HepG2 (cell line): Measurements from ENCODE around the gene PIM3. TPM values are rescaled to one million over a fixed set of nuclear protein-coding genes. Genes with fewer than 3 reads are reported as not detected.
A peak's percentile ranks its signal among the peaks of the same experiment; 100 is the strongest.

ENCODE experiments used
- CREBL2 ChIP-seq: sonication (generic); formaldehyde crosslinking; IDR thresholded peaks from 2 replicates; pipeline ENCODE4 v1.8.1; 2023; ENCODE audit warnings: missing genetic modification reagents, mild to moderate bottlenecking, borderline replicate concordance
- DNMT1 ChIP-seq: sonication (generic); formaldehyde crosslinking; IDR thresholded peaks from 2 replicates; pipeline ENCODE4 v1.5.1; 2020; ENCODE audit warnings: mild to moderate bottlenecking, missing genetic modification reagents
- GABPA ChIP-seq, 2 experiments: IDR thresholded peaks; 2 replicates each; pipeline ENCODE4 v1.6.1; 2011 to 2016; ENCODE audit warnings: low read depth in 2 of 2, low read length in 1 of 2, missing biosample characterization in 1 of 2, missing genetic modification characterization in 1 of 2
- MTA3 ChIP-seq: sonication (generic); formaldehyde crosslinking; IDR thresholded peaks from 2 replicates; pipeline ENCODE4 v1.4.0; 2020; ENCODE audit warnings: missing genetic modification reagents
- MXI1 ChIP-seq: IDR thresholded peaks from 3 replicates; pipeline ENCODE4 v1.6.1; 2012; ENCODE audit warnings: low read depth, low read length, inconsistent platforms, borderline replicate concordance
- NFIB ChIP-seq: sonication (generic); formaldehyde crosslinking; IDR thresholded peaks from 2 replicates; pipeline ENCODE4 v1.9.0; 2021; ENCODE audit warnings: missing genetic modification reagents, mild to moderate bottlenecking, borderline replicate concordance
- PHF20 ChIP-seq: sonication (generic); formaldehyde crosslinking; IDR thresholded peaks from 2 replicates; pipeline ENCODE4 v1.5.0; 2020; ENCODE audit warnings: mild to moderate bottlenecking, missing genetic modification reagents
- RORA ChIP-seq: sonication (generic); formaldehyde crosslinking; IDR thresholded peaks from 2 replicates; pipeline ENCODE4 v1.5.0; 2020; ENCODE audit warnings: mild to moderate bottlenecking, missing genetic modification reagents, moderate library complexity
- SIX4 ChIP-seq: sonication (generic); formaldehyde crosslinking; IDR thresholded peaks from 2 replicates; pipeline ENCODE4 v1.4.0; 2020; ENCODE audit warnings: missing genetic modification reagents
- ZNF580 ChIP-seq: IDR thresholded peaks from 2 replicates; pipeline ENCODE4 v1.6.1; 2016; ENCODE audit warnings: low read depth, borderline replicate concordance
- ZNF773 ChIP-seq: sonication (generic); formaldehyde crosslinking; IDR thresholded peaks from 2 replicates; pipeline ENCODE4 v1.4.0; 2020; ENCODE audit warnings: missing genetic modification reagents, borderline replicate concordance
- ZSCAN20 ChIP-seq: sonication (generic); formaldehyde crosslinking; IDR thresholded peaks from 2 replicates; pipeline ENCODE4 v1.4.0; 2020; ENCODE audit warnings: missing genetic modification reagents, mild to moderate bottlenecking, borderline replicate concordance
- polyA plus RNA-seq, 8 experiments: library from polyadenylated mRNA; depleted of rRNA in 3 of 8; stranded (reverse) in 7 of 8; unstranded in 1 of 8; fragments of >200 nt; fragmentation: Illumina TruSeq in 4 of 8; extraction: Trizol in 4 of 8; gene quantifications; 2 replicates each; pipeline versions ENCODE4 v1.2.1 to v1.2.3, GENCODE V29; 2011 to 2016; ENCODE audit warnings: low read depth in 4 of 8, missing spikeins in 1 of 8, mixed read lengths in 1 of 8; ENCODE audit not compliant: insufficient read depth in 1 of 8
- total RNA-seq, 5 experiments: library from RNA; depleted of rRNA; stranded (reverse); fragments of >200 nt; fragmentation: Illumina TruSeq; extraction: Trizol; gene quantifications; 2 replicates each; pipeline ENCODE4 v1.2.3, GENCODE V29; 2016; ENCODE audit warnings: low read depth in 1 of 5
- TF ChIP-seq, protein P1 (sequence below), 2 experiments: sonication (generic) in 1 of 2; formaldehyde crosslinking in 1 of 2; IDR thresholded peaks; 2 replicates each; pipeline versions ENCODE4 v1.6.1 to v1.9.0; 2014 to 2022; ENCODE audit warnings: antibody characterized with exemption in 1 of 2, borderline replicate concordance in 1 of 2, inconsistent platforms in 1 of 2, low read depth in 1 of 2, missing genetic modification reagents in 1 of 2
- TF ChIP-seq, protein P2 (sequence below): sonication (generic); formaldehyde crosslinking; IDR thresholded peaks from 2 replicates; pipeline ENCODE4 v1.9.0; 2021; ENCODE audit warnings: missing genetic modification reagents, borderline replicate concordance

PIM3 gene
- total and polyA plus RNA-seq, 2 of the 13 experiments (the other 11 are each of a cell fraction or from before 2014, with no cell fraction given): 21.6 to 31.2 TPM

- TF ChIP-seq GABPA (IDR thresholded peaks at IDR 0.05; ENCODE audit: low read depth, low read length) (no peak), GABPA (CRISPR knock-in tag; IDR thresholded peaks at IDR 0.05; ENCODE audit: low read depth) (peak; percentile 61; the same call in 1 of the 2 replicates), ZSCAN20 (no peak), SIX4 (CRISPR knock-in tag) (no peak), MXI1 (peak; percentile 95; the same call in 2 of the 3 replicates), PHF20 (CRISPR knock-in tag) (no peak), ZNF580 (CRISPR knock-in tag) (0 out of 2 replicates have a peak, but pooled peaks have one; percentile 47), CREBL2 (CRISPR knock-in tag) (no peak), MTA3 (no peak), RORA (CRISPR knock-in tag) (no peak), NFIB (CRISPR knock-in tag) (no peak), DNMT1 (0 out of 2 replicates have a peak, but pooled peaks have one; percentile 60), ZNF773 (CRISPR knock-in tag) (peak; percentile 88; the same call in 1 of the 2 replicates)
- TF ChIP-seq, protein P1, sequence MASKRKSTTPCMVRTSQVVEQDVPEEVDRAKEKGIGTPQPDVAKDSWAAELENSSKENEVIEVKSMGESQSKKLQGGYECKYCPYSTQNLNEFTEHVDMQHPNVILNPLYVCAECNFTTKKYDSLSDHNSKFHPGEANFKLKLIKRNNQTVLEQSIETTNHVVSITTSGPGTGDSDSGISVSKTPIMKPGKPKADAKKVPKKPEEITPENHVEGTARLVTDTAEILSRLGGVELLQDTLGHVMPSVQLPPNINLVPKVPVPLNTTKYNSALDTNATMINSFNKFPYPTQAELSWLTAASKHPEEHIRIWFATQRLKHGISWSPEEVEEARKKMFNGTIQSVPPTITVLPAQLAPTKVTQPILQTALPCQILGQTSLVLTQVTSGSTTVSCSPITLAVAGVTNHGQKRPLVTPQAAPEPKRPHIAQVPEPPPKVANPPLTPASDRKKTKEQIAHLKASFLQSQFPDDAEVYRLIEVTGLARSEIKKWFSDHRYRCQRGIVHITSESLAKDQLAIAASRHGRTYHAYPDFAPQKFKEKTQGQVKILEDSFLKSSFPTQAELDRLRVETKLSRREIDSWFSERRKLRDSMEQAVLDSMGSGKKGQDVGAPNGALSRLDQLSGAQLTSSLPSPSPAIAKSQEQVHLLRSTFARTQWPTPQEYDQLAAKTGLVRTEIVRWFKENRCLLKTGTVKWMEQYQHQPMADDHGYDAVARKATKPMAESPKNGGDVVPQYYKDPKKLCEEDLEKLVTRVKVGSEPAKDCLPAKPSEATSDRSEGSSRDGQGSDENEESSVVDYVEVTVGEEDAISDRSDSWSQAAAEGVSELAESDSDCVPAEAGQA (IDR thresholded peaks at IDR 0.05; ENCODE audit: low read depth): no peak; the same call in 1 of the 2 replicates
- TF ChIP-seq, protein P1 (CRISPR knock-in tag; IDR thresholded peaks at IDR 0.05; ENCODE audit: borderline replicate concordance): 0 out of 2 replicates have a peak, but pooled peaks have one; percentile 57
- TF ChIP-seq, protein P2, sequence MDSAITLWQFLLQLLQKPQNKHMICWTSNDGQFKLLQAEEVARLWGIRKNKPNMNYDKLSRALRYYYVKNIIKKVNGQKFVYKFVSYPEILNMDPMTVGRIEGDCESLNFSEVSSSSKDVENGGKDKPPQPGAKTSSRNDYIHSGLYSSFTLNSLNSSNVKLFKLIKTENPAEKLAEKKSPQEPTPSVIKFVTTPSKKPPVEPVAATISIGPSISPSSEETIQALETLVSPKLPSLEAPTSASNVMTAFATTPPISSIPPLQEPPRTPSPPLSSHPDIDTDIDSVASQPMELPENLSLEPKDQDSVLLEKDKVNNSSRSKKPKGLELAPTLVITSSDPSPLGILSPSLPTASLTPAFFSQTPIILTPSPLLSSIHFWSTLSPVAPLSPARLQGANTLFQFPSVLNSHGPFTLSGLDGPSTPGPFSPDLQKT (CRISPR knock-in tag): no peak
Measured at GRCh38 chr22:49960159-49961004, at the start of gene PIM3 (continued).
